ENCODE results near the gene REXO5.

REXO5 gene

GRCh38 chr16:20844588-20844987, 38.3 kb downstream of the REXO5 start:
- no peaks in the 10 kb centered on the region for H3K79me2 ChIP-seq (ENCODE audit: insufficient read depth, low read depth)
- no peak for TF ChIP-seq CTCF (conservative IDR thresholded peaks at IDR 0.05; ENCODE audit: low read depth, low read length)
- peak overlapping the region; percentile 52; the same call in 1 of the 2 replicates for H3K4me2 ChIP-seq
- H4K20me1 ChIP-seq (ENCODE audit: insufficient read depth) = no peaks in the 10 kb centered on the region
- H3K27me3 ChIP-seq (ENCODE audit: insufficient read depth, low read depth) = no peaks in the 10 kb centered on the region
- H3K4me3 ChIP-seq (IDR thresholded peaks at IDR 0.05; ENCODE audit: insufficient read depth, low read depth, low read length) = no peak overlapping the region
- no peak overlapping the region for H2AFZ ChIP-seq (ENCODE audit: low read depth)
- no peak overlapping the region for H3K27ac ChIP-seq
- H3K36me3 ChIP-seq (ENCODE audit: insufficient read depth) = no peaks in the 10 kb centered on the region
- peaks cover 26% of the 10 kb centered on the region for H3K4me1 ChIP-seq (ENCODE audit: low read depth, poor library complexity, severe bottlenecking)
- H3K9ac ChIP-seq = no peak overlapping the region

GRCh38 chr16:20846030-20846429, 39.7 kb downstream of the REXO5 start:
- no peak overlapping the region for H3K27ac ChIP-seq
- TF ChIP-seq CTCF (conservative IDR thresholded peaks at IDR 0.05; ENCODE audit: low read depth, low read length) = no peak
- no peak overlapping the region for H2AFZ ChIP-seq (ENCODE audit: low read depth)
- H4K20me1 ChIP-seq (ENCODE audit: insufficient read depth) = no peaks in the 10 kb centered on the region
- no peaks in the 10 kb centered on the region for H3K79me2 ChIP-seq (ENCODE audit: insufficient read depth, low read depth)
- H3K27me3 ChIP-seq (ENCODE audit: insufficient read depth, low read depth) = no peaks in the 10 kb centered on the region
- H3K9ac ChIP-seq = no peak overlapping the region
- H3K36me3 ChIP-seq (ENCODE audit: insufficient read depth) = no peaks in the 10 kb centered on the region
- peaks cover 19% of the 10 kb centered on the region for H3K4me1 ChIP-seq (ENCODE audit: low read depth, poor library complexity, severe bottlenecking)
- H3K4me3 ChIP-seq (IDR thresholded peaks at IDR 0.05; ENCODE audit: insufficient read depth, low read depth, low read length) = no peak overlapping the region
- no peak overlapping the region for H3K4me2 ChIP-seq

GRCh38 chr16:20846551-20846950, 40.2 kb downstream of the REXO5 start:
- Histone ChIP-seq H3K27me3 (ENCODE audit: insufficient read depth, low read depth) (no peaks in the 10 kb centered on the region), H2AFZ (ENCODE audit: low read depth) (no peak overlapping the region), H3K27ac (no peak overlapping the region), H3K4me3 (IDR thresholded peaks at IDR 0.05; ENCODE audit: insufficient read depth, low read depth, low read length) (no peak overlapping the region), H3K9ac (no peak overlapping the region), H3K79me2 (ENCODE audit: insufficient read depth, low read depth) (no peaks in the 10 kb centered on the region), H3K4me1 (ENCODE audit: low read depth, poor library complexity, severe bottlenecking) (peaks cover 19% of the 10 kb centered on the region), H3K36me3 (ENCODE audit: insufficient read depth) (no peaks in the 10 kb centered on the region), H3K4me2 (no peak overlapping the region), H4K20me1 (ENCODE audit: insufficient read depth) (no peaks in the 10 kb centered on the region)
- TF ChIP-seq CTCF (conservative IDR thresholded peaks at IDR 0.05; ENCODE audit: low read depth, low read length) = no peak

- no peak overlapping the region for H3K9ac ChIP-seq
Measured at GRCh38 chr16:20847550-20847949, 41.2 kb downstream of the REXO5 start.

More at GRCh38 chr16:20847550-20847949, 41.2 kb downstream of the REXO5 start:
- H3K27me3 ChIP-seq (ENCODE audit: insufficient read depth, low read depth) = no peaks in the 10 kb centered on the region
- no peak for TF ChIP-seq CTCF (conservative IDR thresholded peaks at IDR 0.05; ENCODE audit: low read depth, low read length)
- no peaks in the 10 kb centered on the region for H4K20me1 ChIP-seq (ENCODE audit: insufficient read depth)
- no peaks in the 10 kb centered on the region for H3K79me2 ChIP-seq (ENCODE audit: insufficient read depth, low read depth)
- H3K4me2 ChIP-seq = no peak overlapping the region
- H3K27ac ChIP-seq = no peak overlapping the region
- no peak overlapping the region for H3K4me3 ChIP-seq (IDR thresholded peaks at IDR 0.05; ENCODE audit: insufficient read depth, low read depth, low read length)
- H3K4me1 ChIP-seq (ENCODE audit: low read depth, poor library complexity, severe bottlenecking) = peaks cover 19% of the 10 kb centered on the region
- H3K36me3 ChIP-seq (ENCODE audit: insufficient read depth) = no peaks in the 10 kb centered on the region
- H2AFZ ChIP-seq (ENCODE audit: low read depth) = no peak overlapping the region

All from KMS-11 (cell line).